ENCODE results near the gene INCENP.

DNA sequence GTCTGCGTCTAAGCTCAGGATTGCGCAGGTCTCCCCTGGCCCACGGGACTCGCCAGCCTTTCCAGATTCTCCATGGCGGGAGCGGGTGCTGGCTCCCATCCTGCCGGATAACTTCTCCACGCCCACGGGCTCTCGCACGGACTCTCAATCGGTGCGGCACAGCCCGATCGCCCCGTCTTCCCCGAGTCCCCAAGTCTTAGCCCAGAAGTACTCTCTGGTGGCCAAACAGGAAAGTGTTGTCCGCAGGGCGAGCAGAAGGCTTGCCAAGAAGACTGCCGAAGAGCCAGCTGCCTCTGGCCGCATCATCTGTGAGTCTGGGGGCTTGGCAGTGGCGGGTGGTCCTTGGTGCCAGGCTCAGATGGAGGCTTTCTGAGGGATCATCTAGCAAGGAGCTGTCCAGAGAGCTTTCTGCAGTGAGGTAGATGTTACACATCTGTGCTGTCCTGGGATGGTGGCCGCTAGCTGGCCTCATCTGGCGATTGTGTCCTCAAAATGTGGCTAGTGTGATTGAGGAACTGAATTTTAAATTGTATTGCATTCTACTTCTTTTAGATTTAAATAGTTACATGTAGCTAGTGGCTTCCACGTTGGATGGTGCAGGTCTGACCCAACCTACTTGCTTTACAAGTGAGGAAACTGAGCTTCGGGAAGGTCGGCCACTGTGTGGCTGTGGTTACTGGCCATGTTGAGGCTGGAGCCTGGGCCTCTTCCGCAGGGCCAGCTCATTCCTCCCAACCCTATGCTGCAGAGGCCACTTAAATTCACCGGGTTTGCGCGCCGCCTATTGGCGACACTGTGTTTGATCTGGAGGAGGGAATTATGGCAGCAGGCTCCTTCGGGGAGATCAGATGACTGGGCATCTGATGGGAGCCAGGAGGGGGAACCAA is 6.7 kb downstream of the INCENP start:
- TF ChIP-seq, protein P1, sequence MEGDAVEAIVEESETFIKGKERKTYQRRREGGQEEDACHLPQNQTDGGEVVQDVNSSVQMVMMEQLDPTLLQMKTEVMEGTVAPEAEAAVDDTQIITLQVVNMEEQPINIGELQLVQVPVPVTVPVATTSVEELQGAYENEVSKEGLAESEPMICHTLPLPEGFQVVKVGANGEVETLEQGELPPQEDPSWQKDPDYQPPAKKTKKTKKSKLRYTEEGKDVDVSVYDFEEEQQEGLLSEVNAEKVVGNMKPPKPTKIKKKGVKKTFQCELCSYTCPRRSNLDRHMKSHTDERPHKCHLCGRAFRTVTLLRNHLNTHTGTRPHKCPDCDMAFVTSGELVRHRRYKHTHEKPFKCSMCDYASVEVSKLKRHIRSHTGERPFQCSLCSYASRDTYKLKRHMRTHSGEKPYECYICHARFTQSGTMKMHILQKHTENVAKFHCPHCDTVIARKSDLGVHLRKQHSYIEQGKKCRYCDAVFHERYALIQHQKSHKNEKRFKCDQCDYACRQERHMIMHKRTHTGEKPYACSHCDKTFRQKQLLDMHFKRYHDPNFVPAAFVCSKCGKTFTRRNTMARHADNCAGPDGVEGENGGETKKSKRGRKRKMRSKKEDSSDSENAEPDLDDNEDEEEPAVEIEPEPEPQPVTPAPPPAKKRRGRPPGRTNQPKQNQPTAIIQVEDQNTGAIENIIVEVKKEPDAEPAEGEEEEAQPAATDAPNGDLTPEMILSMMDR (IDR thresholded peaks at IDR 0.05) = no peak
- TF ChIP-seq POLR2A (IDR thresholded peaks at IDR 0.05) = no peak
